ENCODE data around the gene CCNY.

Gene CCNY

DNA sequence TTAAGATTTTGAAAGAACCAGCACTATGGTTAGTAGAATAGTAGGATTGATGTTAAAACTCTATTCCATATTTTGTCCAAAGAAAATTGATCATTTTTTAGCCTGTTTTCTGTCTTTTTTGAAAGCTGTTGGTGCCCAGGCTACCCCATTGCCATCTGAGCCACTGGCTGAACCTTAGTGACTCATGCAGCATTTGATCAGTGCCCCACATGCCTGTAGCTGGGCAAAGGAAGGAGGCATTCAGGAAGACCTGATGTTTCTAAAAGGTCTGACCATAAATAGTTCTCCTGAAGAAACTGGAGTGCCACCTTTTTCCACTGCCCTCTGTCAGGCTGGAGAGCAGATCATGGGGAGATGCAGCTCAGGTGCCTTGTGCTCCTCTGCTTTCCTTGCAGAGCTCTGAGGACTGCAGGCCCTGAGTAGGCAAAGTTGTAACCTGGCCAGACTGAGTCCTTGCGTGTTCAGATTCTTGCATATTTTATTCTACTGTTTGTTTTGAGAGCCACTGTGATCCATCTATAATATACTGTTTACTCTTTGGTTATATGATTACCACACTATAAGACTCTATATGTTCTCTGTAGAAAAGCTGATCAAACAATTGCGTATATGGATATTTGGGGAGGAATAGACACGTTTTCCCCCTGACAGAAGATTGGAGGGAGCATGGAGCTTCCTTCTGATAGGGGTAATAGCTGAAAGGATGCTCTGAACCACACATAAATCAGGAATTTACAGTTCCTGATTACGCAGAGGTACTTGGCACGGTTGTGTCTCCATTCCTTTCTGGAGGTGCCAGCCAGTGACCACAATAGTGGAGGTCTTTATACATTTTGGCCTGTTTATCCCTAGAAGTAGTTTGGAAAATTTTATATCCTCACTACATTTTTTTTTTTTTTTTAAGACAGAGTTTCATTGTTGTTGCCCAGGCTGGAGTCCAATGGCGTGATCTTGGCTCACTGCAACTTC, 219.9 kb downstream of the CCNY start:
- DNase-seq (ENCODE audit: low read depth in 2 of 2): no peak

DNA sequence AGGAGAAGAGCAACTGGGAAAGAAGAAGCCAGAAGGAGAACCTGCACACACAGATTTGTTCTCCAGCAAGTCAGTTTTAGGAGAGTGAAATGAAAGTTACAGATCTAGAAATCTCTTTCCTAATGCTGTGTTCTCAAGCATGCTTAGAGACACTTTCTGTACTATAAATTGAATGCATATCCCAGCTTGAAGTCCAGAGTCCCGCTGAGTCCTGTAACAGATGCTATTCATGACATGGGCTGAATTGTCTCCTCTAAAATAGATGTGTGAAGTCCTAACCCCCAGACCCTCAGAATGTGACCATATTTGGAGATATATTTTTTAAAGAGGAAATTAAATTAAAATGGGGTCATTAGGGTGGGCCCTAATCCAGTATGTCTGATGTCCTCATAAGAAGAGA, 222.0 kb downstream of the CCNY start:
- DNase-seq (ENCODE audit: low read depth in 2 of 2): no peak

DNA sequence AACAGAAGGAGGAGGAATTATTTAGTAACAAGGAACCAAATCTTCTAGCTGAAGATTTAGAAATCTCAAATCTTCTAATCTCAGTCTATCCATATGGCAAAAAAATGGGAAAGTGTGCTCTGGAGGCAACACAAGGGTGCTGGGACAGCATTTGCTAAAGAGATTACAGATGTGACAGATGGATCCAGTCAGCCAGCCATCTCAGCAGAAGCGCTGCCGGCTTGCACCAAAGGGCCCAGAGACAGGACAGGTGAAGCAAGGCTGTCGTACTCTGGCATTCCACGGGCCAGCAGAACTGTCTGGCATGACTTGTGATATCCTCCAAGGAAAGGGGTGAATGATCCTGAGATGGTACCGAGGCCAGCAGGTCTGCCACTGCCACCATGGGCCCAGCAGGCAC, 223.1 kb downstream of the CCNY start:
- no peak for DNase-seq (ENCODE audit: low read depth in 2 of 2)

DNA sequence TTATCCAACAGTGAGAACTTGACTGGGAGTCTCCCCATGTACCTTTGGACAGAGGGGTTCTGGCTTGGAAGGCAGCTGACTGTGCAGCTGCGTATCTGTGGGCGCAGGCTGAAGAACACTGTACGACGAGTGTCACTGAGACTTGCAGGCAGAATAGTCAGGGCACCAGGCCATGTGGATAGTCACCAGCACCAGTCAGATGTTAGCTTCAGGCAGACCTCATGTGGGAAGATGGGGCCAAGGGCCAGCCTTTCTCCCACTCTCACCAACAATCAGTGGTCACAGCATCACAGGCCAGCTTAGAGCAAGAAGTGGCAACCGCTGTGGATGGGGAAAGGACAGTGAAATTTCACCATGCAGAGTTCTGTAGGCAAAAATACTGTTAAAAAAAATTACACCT, 225.4 kb downstream of the CCNY start:
- no peak for DNase-seq (ENCODE audit: low read depth in 2 of 2)

GRCh38 chr10:35562427-35562826, 226.1 kb downstream of the CCNY start:
- no peak for DNase-seq (ENCODE audit: low read depth in 2 of 2)

- DNase-seq (ENCODE audit: low read depth in 2 of 2): no peak
Measured at GRCh38 chr10:35563261-35563891, 227.1 kb downstream of the CCNY start.

DNA sequence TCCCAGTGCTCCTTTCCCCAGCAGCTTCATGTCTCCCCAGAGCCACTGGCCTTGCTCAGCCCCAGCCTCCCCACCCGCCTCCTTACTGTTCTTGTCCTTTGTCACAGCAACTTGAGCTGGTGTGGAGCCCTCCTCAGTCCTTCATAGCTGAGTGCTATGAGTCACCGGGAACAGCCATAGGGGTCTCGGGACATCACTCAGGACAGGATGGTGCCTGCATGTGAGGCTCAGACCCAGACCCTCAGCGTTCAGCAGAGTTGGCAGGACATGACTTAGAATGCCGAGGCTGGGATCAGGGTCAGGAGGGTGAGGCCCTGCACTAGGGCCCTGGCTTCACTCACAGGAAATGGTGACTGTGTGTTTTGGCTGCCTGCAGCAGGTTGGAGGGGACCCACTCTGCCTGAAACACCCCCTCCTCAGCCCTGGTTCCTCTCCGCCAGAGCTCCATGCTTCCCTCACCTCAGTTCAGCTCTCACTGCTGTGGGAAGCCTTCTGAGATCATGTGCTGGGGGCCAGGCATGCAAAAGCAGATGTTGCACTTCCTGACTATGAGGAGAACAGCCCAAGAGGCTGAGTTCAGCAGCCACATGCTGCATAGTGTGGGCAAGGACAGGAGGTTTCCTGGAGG, 228.1 kb downstream of the CCNY start:
- no peak for DNase-seq (ENCODE audit: low read depth in 2 of 2)

- DNase-seq (ENCODE audit: low read depth in 2 of 2): no peak
Measured at GRCh38 chr10:35565602-35566081, 229.3 kb downstream of the CCNY start.

DNA sequence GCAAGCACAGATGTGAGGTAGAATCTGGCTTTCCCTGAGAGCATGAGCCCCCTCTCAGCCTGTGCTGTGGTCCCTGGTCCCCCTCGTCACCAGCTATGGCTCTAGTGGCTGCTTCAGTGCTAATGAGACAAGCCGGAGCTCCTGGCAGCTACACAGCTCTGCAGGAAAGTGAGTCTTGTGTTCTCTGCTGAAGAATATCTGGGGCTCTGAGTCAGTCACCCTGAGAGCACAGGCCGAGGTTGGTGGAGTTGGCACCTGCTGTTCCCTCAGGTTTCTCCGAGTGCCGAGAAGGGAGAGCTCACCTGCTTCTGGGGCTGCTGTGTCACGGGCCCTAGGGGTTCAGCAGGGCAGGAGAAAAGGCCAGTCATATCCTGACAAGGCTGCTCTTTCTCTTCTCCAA, 231.6 kb downstream of the CCNY start:
- no peak for DNase-seq (ENCODE audit: low read depth in 2 of 2)

GRCh38 chr10:35568483-35569015, 232.2 kb downstream of the CCNY start:
- no peak for DNase-seq (ENCODE audit: low read depth in 2 of 2)

DNA sequence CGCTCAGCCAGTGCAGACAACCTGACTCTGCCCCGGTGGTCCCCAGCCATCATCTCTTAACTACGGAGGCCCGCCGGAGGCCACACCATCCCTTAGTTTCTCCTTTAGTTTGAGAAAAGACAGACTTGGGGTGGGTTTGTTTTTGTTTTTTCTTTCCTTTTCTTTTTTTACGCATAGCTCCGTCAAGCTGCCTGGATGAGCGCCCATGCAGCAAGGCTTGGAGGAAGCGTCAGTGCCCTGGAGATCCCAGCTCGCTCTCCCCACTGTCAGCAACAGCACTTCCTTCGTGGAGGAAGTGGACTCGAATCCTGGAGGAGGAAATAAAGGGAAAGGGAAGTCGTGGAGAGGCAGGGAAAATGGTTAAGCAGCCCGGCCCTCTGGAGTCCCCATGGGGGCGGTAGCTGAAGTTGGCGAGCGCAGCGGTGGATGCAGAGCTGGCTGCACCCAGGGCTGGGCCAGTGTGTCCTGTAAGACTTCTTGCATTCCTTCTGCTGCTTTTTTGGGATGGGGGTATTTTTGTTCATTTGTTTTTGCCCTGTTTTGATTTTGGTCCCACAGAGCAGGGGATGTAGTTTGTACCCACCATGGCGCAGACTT, 232.9 kb downstream of the CCNY start:
- no peak for DNase-seq (ENCODE audit: low read depth in 2 of 2)

DNA sequence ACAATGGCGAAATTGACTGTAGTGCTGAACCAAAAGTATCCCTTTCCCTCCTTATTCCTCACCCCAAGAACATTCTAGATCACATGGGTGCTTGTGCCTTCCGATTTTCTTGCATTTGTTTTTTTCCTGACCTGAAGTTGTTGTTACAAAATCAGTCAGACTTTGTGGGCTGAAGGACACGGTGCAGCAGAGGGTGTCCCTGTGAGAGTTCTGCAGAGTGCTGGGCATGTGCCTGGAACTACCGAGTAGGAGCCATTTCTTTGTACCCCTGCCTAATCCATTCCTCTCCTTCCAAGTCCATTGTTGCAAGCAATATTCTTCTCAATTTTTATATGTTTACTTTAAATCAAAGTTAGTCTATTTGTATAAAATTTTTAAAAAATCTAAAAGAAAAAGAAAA, 233.5 kb downstream of the CCNY start:
- no peak for DNase-seq (ENCODE audit: low read depth in 2 of 2)

GRCh38 chr10:35570397-35570796, 234.1 kb downstream of the CCNY start:
- DNase-seq (ENCODE audit: low read depth in 2 of 2): no peak

- no peak for DNase-seq (ENCODE audit: low read depth in 2 of 2)
Measured at GRCh38 chr10:35572583-35572982, 236.3 kb downstream of the CCNY start.

DNA sequence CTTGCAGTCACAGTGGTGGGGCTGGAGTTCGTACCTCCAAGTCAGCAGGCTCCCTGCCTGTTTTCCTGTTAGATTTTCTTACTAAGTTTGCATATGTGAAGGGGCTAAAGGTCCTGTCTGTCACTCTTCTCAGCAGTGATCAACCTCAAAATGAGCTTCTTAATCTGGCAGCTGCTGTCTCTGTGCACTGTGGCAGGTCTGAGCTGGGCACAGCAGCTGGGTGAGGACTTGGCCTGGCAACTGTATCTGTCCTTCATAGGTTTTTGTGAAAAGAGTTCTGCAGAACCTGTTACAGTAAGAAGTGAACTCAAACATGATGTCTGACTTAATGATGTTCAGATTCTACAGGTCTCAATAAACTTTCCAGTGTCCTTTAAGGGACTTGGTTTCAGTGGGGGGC, 237.5 kb downstream of the CCNY start:
- DNase-seq (ENCODE audit: low read depth in 2 of 2): no peak

DNA sequence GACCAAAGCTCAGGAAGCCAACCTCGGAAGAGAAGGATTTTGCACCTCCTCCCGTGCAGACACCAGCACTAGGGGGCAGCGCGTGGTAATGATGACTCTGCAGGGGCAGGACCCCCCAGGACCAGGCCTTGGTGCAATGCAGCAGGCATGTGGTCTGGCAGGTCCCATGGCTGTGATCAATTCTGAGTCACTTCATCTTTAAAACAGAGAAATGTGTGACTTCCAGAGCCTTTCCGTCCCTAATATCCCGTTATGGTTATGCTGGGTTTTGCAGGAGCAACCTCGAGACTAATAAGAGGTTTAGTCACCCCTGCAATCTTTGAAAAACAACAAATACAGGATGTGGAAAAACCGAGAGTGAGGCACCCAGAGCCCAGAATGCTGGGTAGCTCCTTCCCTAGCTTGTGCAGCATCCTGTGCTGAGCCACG, 238.6 kb downstream of the CCNY start:
- no peak for DNase-seq (ENCODE audit: low read depth in 2 of 2)

DNA sequence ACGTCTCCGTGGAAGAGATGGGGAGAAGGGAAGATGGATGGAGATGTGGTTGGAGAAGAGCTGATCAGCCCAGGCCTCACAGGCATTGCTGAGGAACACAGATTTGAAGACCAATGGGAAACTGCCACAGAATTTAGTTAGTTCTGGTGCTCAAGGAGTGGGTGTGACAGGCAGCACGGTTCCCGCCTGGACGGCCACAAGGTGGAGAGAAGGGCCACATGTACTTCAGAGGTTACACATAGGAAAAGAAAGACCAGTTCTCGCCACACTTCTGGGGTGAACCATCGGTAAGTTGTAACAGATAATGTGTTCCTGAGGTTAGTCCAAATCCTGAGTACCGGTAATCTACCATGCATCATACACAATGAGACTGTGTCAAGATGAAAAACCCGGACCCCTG, 239.3 kb downstream of the CCNY start:
- no peak for DNase-seq (ENCODE audit: low read depth in 2 of 2)

DNA sequence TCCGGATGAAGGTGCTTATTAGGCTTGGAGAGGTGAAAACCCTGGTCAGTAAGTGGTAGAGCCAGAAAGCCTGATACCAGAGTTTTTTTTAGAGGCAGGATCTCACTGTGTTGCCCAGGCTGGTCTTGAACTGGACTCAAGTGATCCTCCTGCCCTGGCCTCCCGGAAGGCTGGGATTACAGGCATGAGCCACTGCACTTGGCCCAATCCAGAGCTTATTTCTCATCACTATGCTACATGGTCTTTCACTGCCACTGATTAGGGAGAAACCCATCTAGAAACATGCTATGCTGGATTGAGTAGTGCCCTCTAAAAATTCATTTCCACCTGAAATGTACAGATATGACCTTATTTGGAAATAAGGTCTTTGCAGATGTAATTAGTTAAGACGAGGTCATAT, 240.4 kb downstream of the CCNY start:
- DNase-seq (ENCODE audit: low read depth in 2 of 2): no peak

- no peak for DNase-seq (ENCODE audit: low read depth in 2 of 2)
Measured at GRCh38 chr10:35577926-35578617, 241.8 kb downstream of the CCNY start.

DNA sequence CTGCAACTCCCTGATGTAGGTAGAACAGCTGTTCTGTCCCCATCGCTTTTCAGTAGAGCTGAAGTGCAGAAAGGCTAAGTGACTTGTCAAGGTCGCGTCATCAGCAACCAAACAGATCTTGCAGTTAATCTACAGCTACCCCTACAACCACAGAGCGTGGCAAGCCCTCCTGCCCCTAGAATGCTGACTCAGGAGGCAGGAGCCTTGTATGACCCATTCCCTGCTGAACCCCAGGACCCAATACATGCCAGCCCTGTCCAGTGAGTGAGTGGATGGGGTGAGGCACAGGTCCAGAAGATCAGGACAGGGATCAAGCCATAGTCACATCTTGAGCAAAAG, 242.3 kb downstream of the CCNY start:
- no peak for DNase-seq (ENCODE audit: low read depth in 2 of 2)

DNA sequence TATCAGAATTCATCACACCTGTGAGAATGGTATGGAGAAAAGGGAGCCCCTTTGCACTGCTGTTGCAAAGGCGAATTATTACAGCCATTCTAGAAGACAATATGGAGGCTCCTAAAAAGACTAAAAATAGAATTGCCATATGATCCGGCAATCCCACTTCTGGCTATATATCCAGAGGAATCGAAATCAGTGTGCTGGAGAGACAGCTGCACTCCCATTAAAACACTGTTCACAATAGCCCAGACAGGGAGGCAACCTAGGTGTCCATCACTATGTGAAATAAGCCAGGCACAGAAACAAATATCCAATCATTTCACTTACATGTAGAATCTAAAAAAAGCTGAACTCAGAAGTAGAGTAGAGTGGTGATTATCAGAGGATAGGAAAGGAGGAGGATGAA, 242.8 kb downstream of the CCNY start:
- no peak for DNase-seq (ENCODE audit: low read depth in 2 of 2)

Measured in stimulated activated CD8-positive, alpha-beta memory T cell treated with anti-CD3 and anti-CD28 coated beads, Interleukin-2, amount 100 ng/mL, for 1 hour (primary cell).